HG03159 (cell line): ENCODE measurements around the gene FRMPD4.
A peak's percentile ranks its signal among the peaks of the same experiment; 100 is the strongest.

Source experiments
- ATAC-seq: cut with Tn5 transposase; IDR thresholded peaks from one replicate; pipeline ENCODE4 v1.9.1; 2021; ENCODE audit warnings: mild to moderate bottlenecking, moderate library complexity; ENCODE audit not compliant: unreplicated experiment

Gene FRMPD4

GRCh38 chrX:12711435-12712040 lies 573.3 kb downstream of the FRMPD4 start:
- no peak for ATAC-seq

GRCh38 chrX:12716574-12716973 lies 578.3 kb downstream of the FRMPD4 start:
- no peak for ATAC-seq

- ATAC-seq: no peak
These were observed 581.6 kb downstream of the FRMPD4 start for GRCh38 chrX:12719837-12720236.

- ATAC-seq: no peak
These were observed 582.8 kb downstream of the FRMPD4 start for GRCh38 chrX:12721042-12721441.

- no peak for ATAC-seq
These were observed 584.0 kb downstream of the FRMPD4 start for GRCh38 chrX:12722314-12722713.

GRCh38 chrX:12741416-12741815 lies 603.1 kb downstream of the FRMPD4 start:
- ATAC-seq: no peak

GRCh38 chrX:12747433-12747832 lies 609.2 kb downstream of the FRMPD4 start:
- ATAC-seq: no peak

GRCh38 chrX:12751887-12752286 lies 613.6 kb downstream of the FRMPD4 start:
- no peak for ATAC-seq

- ATAC-seq: no peak
These were observed 615.1 kb downstream of the FRMPD4 start for GRCh38 chrX:12753366-12753765.

GRCh38 chrX:12758291-12758690 lies 620.0 kb downstream of the FRMPD4 start:
- no peak for ATAC-seq

GRCh38 chrX:12767856-12768255 lies 629.6 kb downstream of the FRMPD4 start:
- ATAC-seq: no peak

- no peak for ATAC-seq
These were observed 630.2 kb downstream of the FRMPD4 start for GRCh38 chrX:12768491-12768890.

GRCh38 chrX:12770440-12770839 lies 632.2 kb downstream of the FRMPD4 start:
- ATAC-seq: peak; percentile 54

- peak; percentile 99 for ATAC-seq
These were observed 633.3 kb downstream of the FRMPD4 start for GRCh38 chrX:12771445-12772069.
